ENCODE data around the gene STK11IP.

Gene STK11IP, protein sequence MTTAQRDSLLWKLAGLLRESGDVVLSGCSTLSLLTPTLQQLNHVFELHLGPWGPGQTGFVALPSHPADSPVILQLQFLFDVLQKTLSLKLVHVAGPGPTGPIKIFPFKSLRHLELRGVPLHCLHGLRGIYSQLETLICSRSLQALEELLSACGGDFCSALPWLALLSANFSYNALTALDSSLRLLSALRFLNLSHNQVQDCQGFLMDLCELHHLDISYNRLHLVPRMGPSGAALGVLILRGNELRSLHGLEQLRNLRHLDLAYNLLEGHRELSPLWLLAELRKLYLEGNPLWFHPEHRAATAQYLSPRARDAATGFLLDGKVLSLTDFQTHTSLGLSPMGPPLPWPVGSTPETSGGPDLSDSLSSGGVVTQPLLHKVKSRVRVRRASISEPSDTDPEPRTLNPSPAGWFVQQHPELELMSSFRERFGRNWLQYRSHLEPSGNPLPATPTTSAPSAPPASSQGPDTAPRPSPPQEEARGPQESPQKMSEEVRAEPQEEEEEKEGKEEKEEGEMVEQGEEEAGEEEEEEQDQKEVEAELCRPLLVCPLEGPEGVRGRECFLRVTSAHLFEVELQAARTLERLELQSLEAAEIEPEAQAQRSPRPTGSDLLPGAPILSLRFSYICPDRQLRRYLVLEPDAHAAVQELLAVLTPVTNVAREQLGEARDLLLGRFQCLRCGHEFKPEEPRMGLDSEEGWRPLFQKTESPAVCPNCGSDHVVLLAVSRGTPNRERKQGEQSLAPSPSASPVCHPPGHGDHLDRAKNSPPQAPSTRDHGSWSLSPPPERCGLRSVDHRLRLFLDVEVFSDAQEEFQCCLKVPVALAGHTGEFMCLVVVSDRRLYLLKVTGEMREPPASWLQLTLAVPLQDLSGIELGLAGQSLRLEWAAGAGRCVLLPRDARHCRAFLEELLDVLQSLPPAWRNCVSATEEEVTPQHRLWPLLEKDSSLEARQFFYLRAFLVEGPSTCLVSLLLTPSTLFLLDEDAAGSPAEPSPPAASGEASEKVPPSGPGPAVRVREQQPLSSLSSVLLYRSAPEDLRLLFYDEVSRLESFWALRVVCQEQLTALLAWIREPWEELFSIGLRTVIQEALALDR

DNA sequence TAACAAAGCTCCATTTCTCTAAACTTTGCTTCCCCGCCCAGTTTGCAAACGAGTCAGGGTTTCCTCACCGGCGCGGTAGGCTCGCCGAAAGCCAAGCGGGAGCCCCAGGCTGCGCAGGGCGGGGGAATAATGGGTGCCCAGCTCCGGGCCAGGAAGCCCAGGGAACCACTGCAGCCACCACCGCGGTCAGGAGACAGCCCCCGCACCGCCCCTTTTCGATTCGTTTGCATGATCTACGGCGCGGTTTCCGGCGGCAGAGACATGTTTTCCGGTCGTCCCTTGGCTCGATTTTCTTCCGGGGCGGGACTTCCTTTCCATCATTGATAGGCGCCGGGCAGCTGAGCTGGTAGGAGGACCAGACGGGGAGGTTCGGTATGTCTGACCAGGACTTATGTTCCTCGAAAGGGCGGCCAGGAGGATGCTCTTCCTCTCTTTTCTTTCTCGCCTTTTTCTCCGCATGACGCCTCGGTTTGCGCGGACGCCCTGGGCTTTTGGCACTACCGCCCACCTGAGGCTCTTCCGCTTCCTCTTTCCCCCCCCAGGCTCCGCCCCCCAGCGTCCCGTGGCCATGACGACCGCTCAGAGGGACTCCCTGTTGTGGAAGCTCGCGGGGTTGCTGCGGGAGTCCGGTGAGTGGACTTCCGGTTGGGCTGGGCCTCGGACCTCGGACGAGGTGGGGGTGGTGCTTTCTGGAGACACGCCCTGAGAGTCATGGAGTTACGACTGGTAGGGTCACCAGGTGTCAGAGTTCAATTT, at the start of gene STK11IP:
Gene STK11IP (plus strand): TSS at position 306 of the 756 bp plus-strand sequence. CDS start 263 bp downstream, at position 569.
- TF ChIP-seq GATA1 (IDR thresholded peaks at IDR 0.05; ENCODE audit: low read depth, low read length): no peak
- peak; percentile 90 for TF ChIP-seq POLR2A (IDR thresholded peaks at IDR 0.05; ENCODE audit: low read length)

GRCh38 chr2:219548990-219549389, 48.7 kb upstream of the STK11IP start:
- DNase-seq: no peak
- TF ChIP-seq POLR2A (IDR thresholded peaks at IDR 0.05; ENCODE audit: low read length) (no peak), GATA1 (IDR thresholded peaks at IDR 0.05; ENCODE audit: low read depth, low read length) (no peak)

More for the DNA sequence above, at the start of gene STK11IP:
- peak; percentile 94 to 95 for DNase-seq

DNA sequence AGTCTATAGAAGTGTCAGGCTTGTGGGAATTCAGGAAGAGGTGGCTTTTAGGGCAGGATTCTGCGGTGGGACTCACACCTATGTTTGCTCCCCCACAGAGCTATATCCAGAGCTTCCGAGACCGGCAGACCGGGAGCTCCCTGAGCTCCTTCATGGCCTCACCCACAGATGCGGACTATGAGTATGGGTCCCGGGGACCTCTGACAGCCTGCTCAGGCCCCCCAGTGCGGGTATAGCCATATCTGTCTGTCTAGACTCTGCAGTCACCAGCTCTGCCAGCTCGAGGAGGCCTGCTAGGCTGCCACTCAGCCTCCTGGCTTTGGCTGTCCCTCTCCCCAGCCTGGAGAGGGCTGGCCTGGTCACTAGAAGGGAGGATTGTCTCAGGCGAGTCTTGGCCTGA, 48.0 kb upstream of the STK11IP start:
- TF ChIP-seq POLR2A (IDR thresholded peaks at IDR 0.05; ENCODE audit: low read length) (no peak), GATA1 (IDR thresholded peaks at IDR 0.05; ENCODE audit: low read depth, low read length) (no peak)
- no peak for DNase-seq

DNA sequence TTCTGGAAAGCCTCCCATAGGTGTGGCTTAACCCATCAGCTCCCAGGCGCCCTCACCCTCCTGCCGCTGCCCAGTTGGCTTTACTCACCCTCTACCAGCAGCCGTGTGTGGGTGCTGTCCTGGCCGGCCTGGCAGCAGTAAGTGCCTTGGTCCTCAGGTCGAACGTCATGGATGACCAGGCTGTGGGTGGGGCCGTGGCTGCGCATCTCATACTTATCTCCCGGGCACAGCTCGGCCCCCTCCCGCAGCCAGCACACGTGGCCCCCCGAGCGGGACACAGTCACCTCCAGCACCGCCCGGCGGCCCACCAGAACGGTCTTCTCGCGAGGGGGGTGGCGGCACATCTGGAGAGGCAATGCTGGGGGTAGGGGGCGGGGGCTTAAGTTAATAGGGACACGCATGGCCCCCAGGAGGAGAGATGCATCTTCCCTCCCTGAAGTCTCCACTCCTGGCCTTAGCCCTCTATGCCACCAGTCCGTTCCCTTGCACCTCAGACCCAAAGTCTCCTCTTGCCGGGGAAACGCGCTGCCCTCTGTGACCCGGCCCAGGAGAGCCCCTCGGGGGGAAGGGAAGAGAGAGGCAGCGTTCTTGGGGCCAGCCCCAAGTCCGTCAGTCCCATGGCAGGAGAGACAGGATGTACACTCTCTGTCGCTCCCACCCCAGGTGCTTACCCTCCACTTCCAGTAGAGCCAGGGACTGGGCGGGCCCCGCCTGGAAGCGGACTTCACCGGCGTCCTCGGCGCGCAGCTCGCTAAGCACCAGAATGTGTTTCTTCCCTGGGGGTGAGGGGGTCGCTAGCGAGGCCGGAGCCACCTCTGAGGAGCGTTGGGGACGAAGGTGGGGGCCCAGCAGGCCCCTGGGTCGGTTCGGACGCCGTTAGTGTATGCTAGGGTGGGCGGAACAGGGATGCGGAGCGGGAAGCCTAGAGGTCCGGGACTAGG, 45.9 kb upstream of the STK11IP start:
- TF ChIP-seq POLR2A (IDR thresholded peaks at IDR 0.05; ENCODE audit: low read length) (no peak), GATA1 (IDR thresholded peaks at IDR 0.05; ENCODE audit: low read depth, low read length) (no peak)
- peak; percentile 82 to 83 for DNase-seq

GRCh38 chr2:219552382-219553167, 45.1 kb upstream of the STK11IP start:
- peak; percentile 81 to 88 for DNase-seq
- no peak for TF ChIP-seq GATA1 (IDR thresholded peaks at IDR 0.05; ENCODE audit: low read depth, low read length)
- TF ChIP-seq POLR2A (IDR thresholded peaks at IDR 0.05; ENCODE audit: low read length): no peak

DNA sequence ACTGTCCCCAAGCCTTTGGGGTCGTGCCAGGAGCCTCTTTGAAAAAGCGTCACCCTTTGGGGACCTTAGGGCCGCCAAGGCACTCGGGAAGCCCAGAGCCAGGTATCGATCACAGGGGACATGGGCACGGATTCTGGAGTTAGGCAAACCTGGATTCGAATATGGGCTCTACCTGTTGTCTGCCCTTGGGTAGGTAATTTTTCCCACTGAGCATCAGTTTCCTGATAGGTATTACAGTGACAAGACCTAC, 44.6 kb upstream of the STK11IP start:
- DNase-seq: no peak
- TF ChIP-seq GATA1 (IDR thresholded peaks at IDR 0.05; ENCODE audit: low read depth, low read length) (no peak), POLR2A (IDR thresholded peaks at IDR 0.05; ENCODE audit: low read length) (no peak)

- TF ChIP-seq POLR2A (IDR thresholded peaks at IDR 0.05; ENCODE audit: low read length): no peak
- TF ChIP-seq GATA1 (IDR thresholded peaks at IDR 0.05; ENCODE audit: low read depth, low read length): no peak
Measured at GRCh38 chr2:219553463-219553963, 44.1 kb upstream of the STK11IP start.

DNA sequence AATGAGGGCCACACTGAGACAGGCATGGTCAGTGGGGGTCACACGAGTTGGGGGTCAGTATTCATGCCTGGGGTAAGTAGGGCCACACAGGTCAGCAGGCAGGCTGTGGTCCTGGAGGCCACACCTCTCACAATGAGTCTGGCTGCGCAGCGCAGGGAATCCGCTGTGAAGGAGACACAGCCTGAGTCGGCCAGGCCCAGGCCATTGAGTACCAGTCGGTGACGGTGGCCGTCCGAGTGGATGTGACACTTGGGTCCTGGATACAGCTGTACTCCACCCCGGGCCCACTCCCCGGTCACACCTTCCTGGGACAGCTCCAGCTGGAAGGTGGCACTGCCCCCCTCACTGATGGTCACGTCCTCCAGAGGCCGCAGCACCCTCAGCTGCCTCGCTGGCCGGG, 43.3 kb upstream of the STK11IP start:
- no peak for DNase-seq
- TF ChIP-seq GATA1 (IDR thresholded peaks at IDR 0.05; ENCODE audit: low read depth, low read length) (no peak), POLR2A (IDR thresholded peaks at IDR 0.05; ENCODE audit: low read length) (no peak)

More at GRCh38 chr2:219553463-219553963, 44.1 kb upstream of the STK11IP start:
- DNase-seq: no peak

GRCh38 chr2:219555956-219556355, 41.7 kb upstream of the STK11IP start:
- no peak for DNase-seq
- no peak for TF ChIP-seq GATA1 (IDR thresholded peaks at IDR 0.05; ENCODE audit: low read depth, low read length)
- TF ChIP-seq POLR2A (IDR thresholded peaks at IDR 0.05; ENCODE audit: low read length): no peak

GRCh38 chr2:219556413-219556812, 41.2 kb upstream of the STK11IP start:
- TF ChIP-seq POLR2A (IDR thresholded peaks at IDR 0.05; ENCODE audit: low read length): no peak
- TF ChIP-seq GATA1 (IDR thresholded peaks at IDR 0.05; ENCODE audit: low read depth, low read length): no peak
- no peak for DNase-seq

DNA sequence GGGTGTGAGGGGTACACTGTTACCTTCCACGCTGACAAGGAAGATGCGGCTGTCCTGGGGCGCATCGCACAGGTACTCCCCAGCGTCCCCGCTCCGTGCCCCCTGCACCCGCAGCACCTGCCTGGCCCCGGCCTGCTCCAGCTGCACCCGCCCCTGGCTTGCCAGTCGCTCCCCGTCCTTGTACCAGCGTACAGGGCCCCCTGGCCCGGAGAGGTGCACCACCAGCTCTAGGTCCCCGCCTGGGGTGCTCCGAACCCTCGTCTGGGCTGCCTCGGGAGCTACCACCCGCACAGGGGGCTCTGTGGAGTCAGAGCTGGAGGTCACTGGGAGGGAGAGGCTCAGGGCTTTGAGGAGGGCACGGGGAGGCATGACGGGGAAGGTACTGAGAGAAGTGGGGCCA, 40.3 kb upstream of the STK11IP start:
- TF ChIP-seq GATA1 (IDR thresholded peaks at IDR 0.05; ENCODE audit: low read depth, low read length): no peak
- TF ChIP-seq POLR2A (IDR thresholded peaks at IDR 0.05; ENCODE audit: low read length): no peak
- DNase-seq: no peak

Measured in erythroblast (primary cell).